G401 (cell line): ENCODE results near the gene CPN2. TPM values are rescaled to one million over a fixed set of nuclear protein-coding genes. Genes with fewer than 3 reads are reported as not detected.

ENCODE experiments used
- DNase-seq: peaks from one replicate; pipeline ENCODE4 v3.0.0-alpha.2; 2015; ENCODE audit warnings: low spot score
- in situ Hi-C: cut with HindIII; loops from 2 replicates; pipeline ENCODE4 v1.10.0; 2016; ENCODE audit warnings: low sequenced_read_pairs, mixed read lengths
- total RNA-seq: library from RNA; depleted of rRNA; stranded (reverse); fragments of >200 nt; shearing (Covaris generic); gene quantifications from 2 replicates; pipeline ENCODE4 v1.2.3, GENCODE V29; 2014

Gene CPN2
- total RNA-seq, 1 experiment from 2014 or later, result not detected

DNA sequence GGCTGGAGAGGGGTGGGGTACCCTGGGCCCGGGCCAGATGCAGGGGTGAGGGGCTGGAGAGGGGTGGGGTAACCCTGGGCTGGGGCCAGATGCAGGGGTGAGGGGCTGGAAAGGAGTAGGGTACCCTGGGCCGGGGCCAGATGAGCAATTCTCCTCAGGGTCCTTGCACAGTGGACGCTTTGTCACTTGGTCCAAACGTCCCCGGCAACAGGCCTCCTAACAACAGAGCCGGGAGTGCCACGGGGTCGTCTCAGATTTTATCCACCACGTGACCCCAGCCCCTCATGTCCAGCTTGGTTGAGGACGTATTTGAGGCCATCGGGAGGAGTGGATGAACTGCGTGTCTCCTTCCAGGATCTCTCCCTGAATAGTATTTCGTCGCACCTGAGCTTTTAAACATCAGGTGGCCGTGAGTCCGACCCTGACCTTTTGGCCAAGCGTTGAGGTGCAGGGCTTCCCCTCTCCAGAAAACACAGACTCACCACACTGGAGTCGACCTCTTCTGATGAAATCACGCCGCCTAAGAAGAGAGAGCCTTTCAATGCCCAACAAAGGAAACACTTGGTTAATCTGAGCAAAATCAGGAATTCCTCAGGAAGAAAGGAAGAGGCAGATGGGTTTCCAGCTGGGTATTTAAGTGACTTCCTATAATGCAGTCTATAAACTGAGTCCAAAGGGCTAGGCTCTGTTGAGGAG lies 31.2 kb upstream of the CPN2 start:
- in situ Hi-C loops, result no loop called here
- no peak for DNase-seq

DNA sequence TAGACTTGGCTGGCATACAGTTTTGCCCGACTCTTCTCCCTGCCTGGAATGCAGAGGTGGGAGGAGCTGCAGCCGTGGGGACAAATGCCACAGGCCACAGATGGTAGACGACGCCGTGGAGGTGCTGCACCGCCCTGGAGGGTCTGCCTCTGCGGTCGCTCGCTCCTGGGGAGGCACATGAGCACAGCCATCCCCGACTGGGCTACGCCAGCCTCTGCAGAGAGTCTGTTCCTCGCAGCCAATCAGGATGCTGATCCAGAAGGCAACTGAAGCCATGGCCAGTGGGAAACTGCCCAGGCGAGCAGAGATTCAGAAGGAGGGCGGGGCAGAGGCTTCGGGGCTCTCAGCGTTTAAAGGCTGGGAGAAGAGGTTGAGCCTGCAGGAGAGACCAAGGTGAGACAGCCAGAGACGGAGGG lies 30.3 kb upstream of the CPN2 start:
- in situ Hi-C loops, result no loop called here
- peak; percentile 21 for DNase-seq

DNA sequence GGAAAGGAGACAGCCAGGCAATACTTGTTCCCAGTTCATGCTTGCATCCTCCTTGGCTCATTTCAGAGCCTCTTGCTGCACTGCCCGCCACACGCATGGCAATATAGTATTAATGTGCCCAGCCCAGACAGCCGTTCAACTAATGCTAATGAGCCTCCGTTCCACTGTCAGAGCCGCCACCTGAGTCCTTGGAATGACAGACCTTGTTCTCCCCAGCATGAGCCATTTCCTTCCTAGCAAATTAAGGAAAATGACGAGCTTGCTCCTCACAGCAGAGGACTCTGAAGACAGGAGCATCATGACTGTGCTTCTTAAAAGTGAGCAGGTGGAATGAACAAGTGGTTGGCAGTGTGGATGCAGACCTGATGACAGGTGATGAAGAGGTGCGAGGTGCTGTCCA lies 29.2 kb upstream of the CPN2 start:
- in situ Hi-C loops, result no loop called here
- no peak for DNase-seq

DNA sequence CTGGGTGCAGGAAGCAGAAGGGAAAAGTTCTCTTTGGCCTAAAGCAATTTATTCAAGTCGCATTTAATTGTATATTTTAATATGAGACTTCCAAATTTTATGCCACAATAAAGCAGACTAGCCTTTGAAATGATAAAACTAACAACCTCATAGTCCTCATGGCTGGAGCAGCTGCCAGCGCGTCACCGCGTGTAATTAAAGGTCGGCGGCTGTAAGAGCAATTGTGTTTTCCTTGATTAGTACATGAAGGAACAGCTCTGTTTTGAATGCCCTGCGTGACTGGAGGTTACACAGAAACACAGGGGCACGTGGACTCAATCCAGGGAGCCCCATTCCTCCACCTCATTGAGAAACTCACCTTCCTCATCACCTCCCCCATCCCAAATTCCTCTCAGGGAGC lies 28.5 kb upstream of the CPN2 start:
- no peak for DNase-seq
- in situ Hi-C loops, result no loop called here

DNA sequence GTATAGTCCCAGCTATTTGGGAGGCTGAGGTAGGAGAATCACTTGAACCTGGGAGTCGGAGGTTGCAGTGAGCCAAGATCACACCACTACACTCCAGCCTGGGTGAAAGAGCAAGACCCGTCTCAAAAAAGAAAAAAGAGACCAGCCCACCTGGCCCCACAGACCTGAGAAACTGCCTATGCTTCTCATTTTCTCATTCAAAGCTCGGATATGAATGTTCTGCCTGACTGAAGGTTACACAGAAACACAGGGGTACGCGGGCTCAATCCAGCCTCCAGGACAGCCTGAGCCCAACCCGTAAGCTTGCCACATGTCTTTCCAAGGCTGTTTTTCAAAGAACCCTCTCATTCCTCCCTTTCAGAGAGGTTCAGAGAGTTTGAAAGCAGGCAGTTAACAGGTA lies 28.1 kb upstream of the CPN2 start:
- in situ Hi-C loops, result no loop called here

DNA sequence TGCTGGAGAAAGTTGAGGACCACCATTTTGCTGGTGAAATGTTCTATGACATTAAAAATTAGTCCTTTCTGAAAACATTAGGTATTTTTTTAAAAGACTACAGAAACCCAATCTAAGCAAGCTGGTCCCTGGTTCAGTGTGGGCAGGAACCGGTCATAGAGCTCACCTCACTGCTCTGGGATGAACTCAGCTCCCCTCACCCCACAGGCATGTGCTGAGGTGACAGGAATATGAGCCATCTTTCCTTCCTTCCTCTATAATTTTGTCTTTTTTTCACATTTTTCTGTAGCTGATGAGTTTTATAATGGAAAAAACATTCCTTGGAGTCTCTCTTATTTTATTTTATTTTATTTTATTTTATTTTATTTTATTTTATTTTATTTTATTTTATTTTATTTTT lies 26.6 kb upstream of the CPN2 start:
- in situ Hi-C loops, result no loop called here
- no peak for DNase-seq

More for the DNA sequence above, 28.1 kb upstream of the CPN2 start:
- no peak for DNase-seq

DNA sequence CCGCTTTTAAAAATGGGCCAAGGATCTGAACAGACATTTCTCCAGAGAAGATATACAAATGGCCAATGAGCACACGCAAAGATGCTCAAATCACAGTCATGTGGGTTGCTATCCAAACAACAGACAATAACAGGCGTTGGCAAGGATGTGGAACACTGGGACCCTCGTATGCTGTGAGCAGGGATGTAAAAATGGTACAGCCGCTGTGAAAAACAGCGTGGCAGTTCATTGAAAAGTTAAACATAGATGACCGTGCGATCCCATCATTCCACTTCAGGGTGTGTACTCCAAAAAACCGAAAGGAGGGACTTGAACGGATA lies 25.1 kb upstream of the CPN2 start:
- no peak for DNase-seq
- in situ Hi-C loops, result no loop called here

DNA sequence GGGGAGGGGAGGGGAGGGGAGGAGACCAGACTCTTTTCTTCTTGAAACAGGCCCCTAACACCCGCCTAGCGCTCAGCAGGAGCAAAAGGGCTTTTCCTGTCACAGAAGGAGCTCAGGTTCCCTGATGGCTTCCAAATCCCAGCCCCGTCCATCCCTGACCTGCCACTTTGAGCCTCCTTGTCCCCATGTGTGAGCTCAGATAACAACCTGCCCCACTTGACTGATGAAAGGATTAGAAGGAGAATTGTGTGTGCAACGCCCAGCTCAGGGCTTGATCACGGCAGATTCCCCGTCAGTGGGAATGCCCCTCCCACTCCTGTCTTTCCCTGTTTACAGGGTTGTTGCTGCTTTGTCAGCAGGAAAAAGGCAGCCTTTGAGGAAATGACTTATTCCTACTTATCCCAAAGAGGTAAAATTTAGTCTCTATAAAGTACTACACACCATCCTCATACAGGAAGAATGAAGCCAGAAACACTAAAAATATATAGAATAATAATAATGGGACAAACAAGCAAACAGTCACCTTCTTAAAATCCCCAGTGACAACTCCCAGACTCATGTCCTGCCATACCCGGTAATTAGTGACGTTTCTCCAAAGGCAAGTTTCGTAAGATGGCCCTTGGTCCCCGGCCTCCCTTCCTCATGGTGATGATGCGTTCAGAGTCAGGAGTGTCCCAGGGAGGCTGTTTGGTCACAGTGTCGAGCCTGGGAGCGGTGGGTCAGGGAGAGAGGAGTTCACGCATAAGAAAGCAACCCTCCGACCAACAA lies 24.5 kb upstream of the CPN2 start:
- DNase-seq, result no peak
- in situ Hi-C loops, result no loop called here

DNA sequence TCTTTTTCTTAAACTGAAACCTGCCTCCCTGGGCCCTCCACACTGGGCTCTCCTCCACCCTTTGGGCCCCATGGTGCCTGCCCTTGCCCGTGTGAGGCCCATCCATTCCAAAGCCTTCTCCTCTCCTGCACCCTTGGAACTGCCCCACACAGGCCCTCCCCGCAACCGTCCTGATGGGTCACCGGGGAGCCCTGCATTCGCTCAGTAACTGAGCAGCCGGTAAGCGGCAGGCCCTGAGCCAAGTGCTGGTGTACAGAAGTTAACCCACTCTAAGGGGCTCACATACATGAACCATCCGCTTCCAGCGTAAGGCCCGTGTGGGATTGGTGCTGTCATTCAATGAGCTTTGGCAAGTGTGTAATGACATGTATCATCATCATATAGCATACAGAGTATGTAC lies 23.8 kb upstream of the CPN2 start:
- DNase-seq, result no peak
- in situ Hi-C loops, result no loop called here

DNA sequence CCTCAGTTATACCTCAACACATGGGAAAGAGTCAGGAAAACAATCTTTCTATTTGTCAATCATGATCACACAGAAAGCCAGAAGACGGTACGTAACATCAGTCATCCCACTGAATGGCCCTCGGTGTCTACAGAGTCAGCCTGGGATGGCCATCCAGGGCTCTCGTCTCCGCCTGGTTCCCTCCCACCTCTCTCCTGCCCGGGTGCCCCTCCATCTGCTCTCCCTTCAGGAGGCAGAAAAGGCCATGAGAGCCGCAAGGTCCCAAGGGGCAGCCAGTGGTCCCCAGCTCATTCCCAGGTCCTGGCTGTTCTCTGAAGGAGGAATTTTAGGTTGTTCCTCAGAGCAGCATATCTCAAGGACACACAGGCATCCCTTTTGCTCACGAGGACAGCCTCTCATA lies 22.8 kb upstream of the CPN2 start:
- in situ Hi-C loops, result no loop called here
- DNase-seq, result no peak

DNA sequence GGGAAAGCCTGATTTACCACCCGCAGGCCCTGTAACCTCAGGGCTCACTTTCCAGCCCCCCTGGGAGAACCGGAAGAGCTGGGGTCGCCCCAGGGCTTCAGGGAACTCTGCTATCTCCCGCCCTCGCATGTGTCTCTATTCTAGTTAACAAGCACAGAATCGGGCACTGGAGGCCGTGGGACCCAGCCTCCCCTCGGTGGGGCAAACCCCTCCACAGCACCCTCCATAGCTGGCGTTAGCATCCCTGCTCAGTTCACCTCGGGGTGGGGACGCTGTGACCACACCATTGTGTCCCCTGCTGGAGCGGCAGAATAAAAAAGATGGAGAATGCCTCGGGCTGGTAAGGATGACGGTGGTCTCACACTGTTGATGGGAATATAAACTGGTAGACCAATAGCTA lies 21.9 kb upstream of the CPN2 start:
- in situ Hi-C loops, result no loop called here
- DNase-seq, result no peak

DNA sequence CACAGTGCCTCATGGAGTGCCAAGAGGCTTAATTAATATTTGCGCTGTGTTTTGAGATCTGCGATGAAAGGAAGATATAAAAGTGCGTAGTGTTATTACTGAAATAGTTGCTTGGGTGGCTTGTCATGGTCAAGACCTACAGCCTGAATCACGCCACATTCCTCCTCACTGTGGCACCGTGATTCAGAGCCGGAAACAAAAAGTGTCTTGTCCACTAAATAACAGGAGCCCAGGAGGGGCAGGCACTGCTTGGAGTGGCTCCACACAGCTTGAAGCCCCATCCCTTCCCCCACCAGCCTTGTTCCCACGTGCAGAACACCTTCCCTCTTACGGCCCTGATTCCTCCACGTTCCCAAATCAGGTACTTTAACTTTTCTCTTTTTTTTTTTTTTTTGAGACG lies 19.6 kb upstream of the CPN2 start:
- in situ Hi-C loops, result no loop called here
- DNase-seq, result no peak

DNA sequence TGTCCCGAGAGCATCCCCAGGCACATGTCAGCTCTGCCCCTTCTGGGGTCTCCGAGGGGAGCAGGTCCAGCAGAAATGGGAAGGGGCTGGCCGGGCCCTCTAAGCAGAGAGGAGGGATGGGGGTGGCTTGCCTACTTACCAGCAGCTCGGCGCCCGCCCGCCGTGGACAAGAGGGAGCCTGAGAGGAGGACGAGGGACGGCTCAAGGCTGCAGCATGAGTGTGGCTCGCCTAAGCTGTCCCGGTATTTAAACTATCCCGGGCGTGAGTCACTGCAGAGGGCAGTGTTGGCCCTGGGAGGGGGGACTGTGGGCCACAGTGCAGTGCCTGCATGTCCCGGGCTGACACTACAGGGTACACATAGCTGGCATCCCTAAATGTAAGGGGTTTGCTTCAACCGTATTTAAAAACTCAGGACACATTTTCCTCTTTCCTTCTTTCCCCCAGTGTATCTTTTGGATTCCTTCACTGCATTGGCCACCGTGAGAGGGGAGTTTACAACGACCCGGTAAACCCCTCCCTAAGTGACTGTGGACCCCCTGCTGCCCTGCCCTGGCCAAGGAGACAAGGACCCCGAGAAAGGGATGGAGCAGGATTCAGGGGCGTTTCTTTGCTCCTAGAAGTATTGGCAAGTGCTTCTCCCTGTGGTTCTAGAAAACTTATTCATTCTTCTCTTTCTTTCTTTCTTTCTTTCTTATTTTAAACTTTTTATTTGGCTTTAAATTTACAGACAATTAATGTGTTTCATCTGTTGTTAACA lies 18.6 kb upstream of the CPN2 start, which contains the start of gene LRRC15:
LRRC15 (minus strand) TSS at position 222 of the 758 bp plus-strand sequence. CDS start 8,700 bp downstream, outside the sequence.
- DNase-seq, result no peak
- in situ Hi-C loops, result no loop called here

DNA sequence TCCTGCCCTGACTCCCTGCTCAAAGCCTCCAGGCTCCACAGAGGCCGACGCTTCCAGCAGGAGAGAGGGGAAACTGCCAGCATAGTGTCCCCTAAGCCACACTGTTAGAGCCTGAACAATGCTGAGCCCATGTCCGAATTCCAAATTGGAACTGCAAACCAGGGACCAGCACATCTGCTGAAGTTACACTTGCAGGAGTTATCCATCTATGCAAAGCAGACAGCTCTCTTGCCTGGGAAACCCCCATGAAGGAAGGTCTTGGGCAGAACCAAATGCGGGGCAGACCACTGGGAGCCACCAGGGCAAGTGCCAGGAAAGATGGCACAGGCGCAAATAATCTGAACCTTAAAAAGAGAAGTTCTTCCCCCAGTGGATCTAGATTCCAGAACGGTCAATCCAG lies 17.8 kb upstream of the CPN2 start:
- in situ Hi-C loops, result no loop called here
- no peak for DNase-seq

DNA sequence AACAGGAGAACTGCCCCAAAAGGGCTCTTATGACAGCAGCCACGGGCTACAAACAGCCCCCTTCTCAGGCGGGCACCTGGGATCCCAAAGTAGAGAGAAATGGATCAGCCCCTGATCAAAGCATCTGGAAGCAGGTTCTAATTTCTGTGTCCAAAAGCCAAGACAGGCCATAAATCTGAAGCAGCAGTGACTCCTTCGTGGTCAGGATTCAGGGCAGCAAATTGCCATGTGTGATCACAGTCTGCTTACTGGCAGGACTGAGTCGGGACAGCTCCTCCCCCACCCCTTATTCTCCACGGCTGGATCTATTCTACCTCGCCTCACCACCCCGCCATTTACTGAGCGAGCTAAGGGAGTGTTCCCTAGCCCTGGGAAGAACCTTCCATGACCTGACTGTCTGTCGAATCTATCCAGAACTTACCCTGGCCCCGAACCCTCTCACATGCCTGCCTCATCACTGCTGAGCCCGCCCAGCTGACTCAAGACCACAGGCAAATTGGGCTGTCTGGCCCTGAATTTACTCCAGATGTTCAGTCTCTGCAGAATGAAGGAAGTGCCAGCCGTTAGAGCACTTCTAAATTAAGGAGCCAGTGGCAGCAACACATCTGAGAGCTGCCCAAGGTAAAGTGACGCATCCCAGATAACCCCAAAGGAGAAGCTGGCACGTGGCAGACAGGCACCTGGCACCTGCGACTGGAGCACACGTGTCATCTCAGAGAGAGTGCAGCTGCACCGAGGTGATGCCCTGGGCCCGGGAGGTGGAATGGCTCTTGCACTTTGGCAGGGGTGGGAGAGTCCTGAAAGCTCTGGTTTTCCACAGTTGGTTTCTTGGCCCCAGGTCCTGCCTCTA lies 17.1 kb upstream of the CPN2 start:
- in situ Hi-C loops, result no loop called here
- DNase-seq, result no peak

DNA sequence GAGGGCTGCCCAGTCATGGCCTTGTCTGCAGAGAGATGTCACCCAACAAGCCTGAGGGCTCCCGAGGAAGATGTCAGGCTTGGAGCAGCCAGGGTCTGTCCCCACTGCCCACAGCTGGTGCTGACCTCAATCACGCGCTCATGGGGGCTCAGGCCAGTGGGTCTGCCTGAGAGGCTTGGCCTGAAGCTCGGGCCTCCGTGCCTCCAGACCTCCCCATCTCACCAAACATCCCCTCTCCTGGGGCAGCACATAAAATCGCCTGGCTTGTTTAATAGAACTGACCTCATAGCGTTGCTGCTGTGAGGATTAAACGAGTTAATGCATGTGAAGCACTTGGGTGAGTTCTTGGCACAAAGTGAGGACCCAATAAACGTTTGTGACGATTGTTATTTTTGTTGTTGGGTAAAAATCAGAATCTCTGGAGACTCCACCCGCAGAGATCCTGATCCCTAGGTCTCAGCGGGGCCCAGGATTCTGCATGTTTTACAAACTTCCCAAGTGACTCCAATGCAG lies 14.9 kb upstream of the CPN2 start:
- in situ Hi-C loops, result no loop called here
- DNase-seq, result no peak

DNA sequence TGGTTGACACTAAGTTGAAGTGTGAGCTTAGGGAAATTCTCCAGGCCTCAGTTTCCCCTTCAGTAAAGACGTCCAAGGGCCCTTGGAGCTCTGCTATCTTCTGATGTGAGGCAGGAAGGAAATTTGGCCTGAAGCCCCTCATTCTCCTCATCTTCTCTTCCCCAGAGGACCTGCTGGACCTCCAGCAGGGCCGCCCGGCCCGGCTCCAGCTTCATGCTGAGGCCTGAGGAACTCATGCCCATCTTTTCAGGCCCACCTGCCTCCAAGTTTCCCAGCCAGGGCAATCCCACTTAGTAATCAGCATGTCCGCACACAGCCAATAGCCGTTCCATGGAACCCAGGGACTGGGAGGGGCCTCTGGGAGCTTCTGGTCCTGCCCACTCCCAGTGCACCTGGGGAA lies 14.4 kb upstream of the CPN2 start:
- in situ Hi-C loops, result no loop called here
- no peak for DNase-seq

DNA sequence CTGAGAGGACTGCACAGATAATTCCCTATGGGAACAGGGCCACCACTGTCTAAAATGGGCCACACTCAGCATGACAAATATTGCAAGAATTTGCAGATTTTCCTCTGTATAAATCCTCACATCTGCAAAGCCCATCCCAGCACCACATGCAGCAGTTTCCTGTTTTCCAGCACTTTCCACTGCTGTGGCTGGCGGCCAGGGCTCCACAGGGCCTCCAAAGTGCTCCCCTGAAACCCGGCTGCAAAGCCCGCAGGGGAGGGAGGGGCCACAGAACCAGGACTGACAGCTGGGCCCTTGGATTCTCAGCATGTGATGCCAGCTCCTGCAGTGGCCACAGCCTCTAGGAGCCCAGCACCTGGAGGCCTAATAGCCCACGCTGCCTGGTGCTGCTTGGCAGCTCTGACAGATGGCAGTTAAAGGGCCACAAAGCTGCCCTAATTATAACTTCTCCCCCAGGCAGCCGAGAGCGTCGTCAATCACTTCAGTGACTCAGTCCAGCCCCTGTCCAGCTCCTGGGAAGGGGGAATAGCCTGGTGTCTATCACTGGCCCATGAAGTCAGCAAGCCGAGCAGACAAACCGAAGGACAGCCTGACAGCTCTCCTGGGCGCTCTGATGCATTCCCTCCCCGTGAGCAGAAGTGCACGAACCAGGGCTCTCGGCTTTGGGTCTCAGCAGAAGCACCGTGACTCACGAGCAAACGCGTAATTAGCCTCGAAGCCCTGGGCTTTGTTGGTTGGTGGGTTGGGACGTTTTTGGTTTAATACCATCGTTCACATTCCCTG lies 13.7 kb upstream of the CPN2 start:
- in situ Hi-C loops, result no loop called here
- no peak for DNase-seq

DNA sequence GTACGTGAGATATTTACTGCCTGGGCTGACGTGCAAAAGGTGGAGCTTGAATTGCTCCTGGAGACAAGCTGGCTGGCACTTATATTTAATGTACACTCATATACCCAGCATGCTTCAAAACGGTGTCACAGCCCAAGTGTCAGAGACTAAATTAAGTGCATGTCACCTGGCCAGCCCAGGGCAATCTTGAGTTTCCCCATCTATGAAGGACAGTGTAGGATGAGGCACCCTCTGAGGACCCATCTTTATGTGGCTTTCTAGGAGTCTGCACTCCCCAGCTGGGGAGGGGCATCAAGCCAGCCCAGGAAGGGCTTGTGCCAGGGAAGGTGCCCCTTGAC lies 13.2 kb upstream of the CPN2 start:
- in situ Hi-C loops, result no loop called here
- no peak for DNase-seq
